Measurements from ENCODE around the gene CEP112. TPM values are rescaled to one million over a fixed set of nuclear protein-coding genes. Genes with fewer than 3 reads are reported as not detected.

CEP112 gene
- polyA plus RNA-seq, 1 donor from 2014 or later, result 6.0 TPM

DNA sequence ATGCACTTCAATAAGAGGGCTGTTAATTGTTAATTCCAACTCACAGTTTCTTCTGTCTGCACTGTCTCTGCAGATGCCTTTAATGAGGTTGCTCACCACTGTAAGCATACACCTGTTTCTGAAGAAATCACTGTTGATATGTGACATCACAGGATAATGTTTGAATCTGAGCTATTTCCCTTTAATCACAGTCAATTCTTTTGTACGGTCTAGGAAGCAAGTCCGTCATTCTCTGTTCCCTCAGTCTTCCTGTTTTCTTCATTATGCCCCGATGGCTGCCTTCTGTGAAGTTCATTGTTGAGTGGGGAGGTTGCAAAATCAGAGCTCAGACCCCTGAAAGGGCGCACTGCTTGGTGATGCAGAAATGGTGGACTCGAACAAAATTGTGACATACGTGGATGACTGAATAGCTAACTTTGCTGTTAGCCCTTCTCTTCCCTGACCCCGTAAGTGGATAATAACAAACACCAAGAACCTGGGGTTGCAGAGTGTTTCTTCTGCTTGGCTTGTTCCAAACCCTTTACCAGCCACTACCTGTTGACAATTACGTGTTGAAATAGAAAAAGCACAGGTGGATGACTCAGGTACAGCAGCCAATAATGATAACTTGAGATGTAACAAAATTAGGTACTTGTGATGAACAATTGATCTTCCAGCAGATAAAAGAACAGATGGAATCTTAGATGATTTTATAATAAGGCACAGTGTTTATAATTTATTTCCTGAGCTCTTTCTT, 558.6 kb downstream of the CEP112 start:
- no peak overlapping the region for H3K27ac ChIP-seq (ENCODE audit: low read length)
- H4K20me1 ChIP-seq (ENCODE audit: insufficient read depth), result no peaks in the 10 kb centered on the region
- no peaks in the 10 kb centered on the region for H3K79me2 ChIP-seq (replicated peaks; ENCODE audit: insufficient read depth, low read length)
- H3K9me3 ChIP-seq (ENCODE audit: low read length), result no peaks in the 10 kb centered on the region
- no peaks in the 10 kb centered on the region for H3K27me3 ChIP-seq (ENCODE audit: insufficient read depth, low read depth, low read length)
- no peak overlapping the region for H2AFZ ChIP-seq (ENCODE audit: low read depth, low read length)
- H3K9ac ChIP-seq (ENCODE audit: low read length), result no peak overlapping the region
- H3K4me3 ChIP-seq (ENCODE audit: low read length), result no peak overlapping the region
- H3K4me2 ChIP-seq (ENCODE audit: low read length), result no peak overlapping the region
- H3F3A ChIP-seq (ENCODE audit: insufficient read depth, low read length, poor library complexity, severe bottlenecking), result no peaks in the 10 kb centered on the region
- no peaks in the 10 kb centered on the region for H3K36me3 ChIP-seq (ENCODE audit: insufficient read depth, low read length)
- TF ChIP-seq, protein P1, sequence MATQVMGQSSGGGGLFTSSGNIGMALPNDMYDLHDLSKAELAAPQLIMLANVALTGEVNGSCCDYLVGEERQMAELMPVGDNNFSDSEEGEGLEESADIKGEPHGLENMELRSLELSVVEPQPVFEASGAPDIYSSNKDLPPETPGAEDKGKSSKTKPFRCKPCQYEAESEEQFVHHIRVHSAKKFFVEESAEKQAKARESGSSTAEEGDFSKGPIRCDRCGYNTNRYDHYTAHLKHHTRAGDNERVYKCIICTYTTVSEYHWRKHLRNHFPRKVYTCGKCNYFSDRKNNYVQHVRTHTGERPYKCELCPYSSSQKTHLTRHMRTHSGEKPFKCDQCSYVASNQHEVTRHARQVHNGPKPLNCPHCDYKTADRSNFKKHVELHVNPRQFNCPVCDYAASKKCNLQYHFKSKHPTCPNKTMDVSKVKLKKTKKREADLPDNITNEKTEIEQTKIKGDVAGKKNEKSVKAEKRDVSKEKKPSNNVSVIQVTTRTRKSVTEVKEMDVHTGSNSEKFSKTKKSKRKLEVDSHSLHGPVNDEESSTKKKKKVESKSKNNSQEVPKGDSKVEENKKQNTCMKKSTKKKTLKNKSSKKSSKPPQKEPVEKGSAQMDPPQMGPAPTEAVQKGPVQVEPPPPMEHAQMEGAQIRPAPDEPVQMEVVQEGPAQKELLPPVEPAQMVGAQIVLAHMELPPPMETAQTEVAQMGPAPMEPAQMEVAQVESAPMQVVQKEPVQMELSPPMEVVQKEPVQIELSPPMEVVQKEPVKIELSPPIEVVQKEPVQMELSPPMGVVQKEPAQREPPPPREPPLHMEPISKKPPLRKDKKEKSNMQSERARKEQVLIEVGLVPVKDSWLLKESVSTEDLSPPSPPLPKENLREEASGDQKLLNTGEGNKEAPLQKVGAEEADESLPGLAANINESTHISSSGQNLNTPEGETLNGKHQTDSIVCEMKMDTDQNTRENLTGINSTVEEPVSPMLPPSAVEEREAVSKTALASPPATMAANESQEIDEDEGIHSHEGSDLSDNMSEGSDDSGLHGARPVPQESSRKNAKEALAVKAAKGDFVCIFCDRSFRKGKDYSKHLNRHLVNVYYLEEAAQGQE (IDR thresholded peaks at IDR 0.05; ENCODE audit: borderline replicate concordance), result no peak
- TF ChIP-seq SMC3 (conservative IDR thresholded peaks at IDR 0.05; ENCODE audit: poor library complexity) (no peak), MXI1 (conservative IDR thresholded peaks at IDR 0.05; ENCODE audit: poor library complexity, severe bottlenecking) (no peak), POLR2AphosphoS5 (IDR thresholded peaks at IDR 0.05) (no peak), RAD21 (conservative IDR thresholded peaks at IDR 0.05) (no peak), EZH2 (IDR thresholded peaks at IDR 0.05; ENCODE audit: borderline replicate concordance, insufficient read depth, low read length, poor library complexity, severe bottlenecking) (no peak)
- TF ChIP-seq, protein P2, sequence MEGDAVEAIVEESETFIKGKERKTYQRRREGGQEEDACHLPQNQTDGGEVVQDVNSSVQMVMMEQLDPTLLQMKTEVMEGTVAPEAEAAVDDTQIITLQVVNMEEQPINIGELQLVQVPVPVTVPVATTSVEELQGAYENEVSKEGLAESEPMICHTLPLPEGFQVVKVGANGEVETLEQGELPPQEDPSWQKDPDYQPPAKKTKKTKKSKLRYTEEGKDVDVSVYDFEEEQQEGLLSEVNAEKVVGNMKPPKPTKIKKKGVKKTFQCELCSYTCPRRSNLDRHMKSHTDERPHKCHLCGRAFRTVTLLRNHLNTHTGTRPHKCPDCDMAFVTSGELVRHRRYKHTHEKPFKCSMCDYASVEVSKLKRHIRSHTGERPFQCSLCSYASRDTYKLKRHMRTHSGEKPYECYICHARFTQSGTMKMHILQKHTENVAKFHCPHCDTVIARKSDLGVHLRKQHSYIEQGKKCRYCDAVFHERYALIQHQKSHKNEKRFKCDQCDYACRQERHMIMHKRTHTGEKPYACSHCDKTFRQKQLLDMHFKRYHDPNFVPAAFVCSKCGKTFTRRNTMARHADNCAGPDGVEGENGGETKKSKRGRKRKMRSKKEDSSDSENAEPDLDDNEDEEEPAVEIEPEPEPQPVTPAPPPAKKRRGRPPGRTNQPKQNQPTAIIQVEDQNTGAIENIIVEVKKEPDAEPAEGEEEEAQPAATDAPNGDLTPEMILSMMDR (IDR thresholded peaks at IDR 0.05; ENCODE audit: poor library complexity, severe bottlenecking), result no peak
- H3K9me2 ChIP-seq (ENCODE audit: insufficient read depth, low read length), result no peaks in the 10 kb centered on the region

DNA sequence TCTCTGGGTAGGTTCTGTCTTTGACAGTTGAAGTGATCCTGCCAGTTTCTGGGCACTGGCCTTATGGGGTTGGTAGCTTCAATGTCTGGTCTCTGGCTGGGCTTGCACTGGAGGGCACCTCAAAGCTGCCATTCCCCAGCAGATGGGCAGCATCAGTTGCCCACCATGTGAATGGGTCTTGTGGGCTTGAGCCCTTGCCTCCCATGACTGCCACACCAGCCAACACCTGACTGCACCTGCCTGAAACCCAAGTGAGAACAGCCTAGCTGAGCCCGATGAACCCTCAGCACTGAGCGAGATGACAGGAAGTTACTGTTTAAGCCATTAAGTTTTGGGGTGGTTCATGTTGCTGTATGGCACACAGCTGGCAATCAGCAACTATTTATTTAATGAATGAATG, 561.4 kb downstream of the CEP112 start:
- no peak for TF ChIP-seq MXI1 (conservative IDR thresholded peaks at IDR 0.05; ENCODE audit: poor library complexity, severe bottlenecking)
- TF ChIP-seq RAD21 (conservative IDR thresholded peaks at IDR 0.05), result no peak
- TF ChIP-seq POLR2AphosphoS5 (IDR thresholded peaks at IDR 0.05), result no peak
- TF ChIP-seq SMC3 (conservative IDR thresholded peaks at IDR 0.05; ENCODE audit: poor library complexity), result no peak
- TF ChIP-seq TAF1 (IDR thresholded peaks at IDR 0.05; ENCODE audit: low read depth), result no peak
- TF ChIP-seq EZH2 (IDR thresholded peaks at IDR 0.05; ENCODE audit: borderline replicate concordance, insufficient read depth, low read length, poor library complexity, severe bottlenecking), result no peak
- TF ChIP-seq, protein P1 (IDR thresholded peaks at IDR 0.05; ENCODE audit: borderline replicate concordance), result no peak
- TF ChIP-seq EP300 (conservative IDR thresholded peaks at IDR 0.05; ENCODE audit: poor library complexity, severe bottlenecking), result no peak
- TF ChIP-seq, protein P2 (IDR thresholded peaks at IDR 0.05; ENCODE audit: poor library complexity, severe bottlenecking), result no peak
- H3K4me2 ChIP-seq (ENCODE audit: low read length), result no peak overlapping the region
- H3F3A ChIP-seq (ENCODE audit: insufficient read depth, low read length, poor library complexity, severe bottlenecking), result no peaks in the 10 kb centered on the region
- H3K27ac ChIP-seq (ENCODE audit: low read length), result no peak overlapping the region
- no peaks in the 10 kb centered on the region for H4K20me1 ChIP-seq (ENCODE audit: insufficient read depth)
- no peaks in the 10 kb centered on the region for H3K9me2 ChIP-seq (ENCODE audit: insufficient read depth, low read length)
- no peaks in the 10 kb centered on the region for H3K27me3 ChIP-seq (ENCODE audit: insufficient read depth, low read depth, low read length)
- no peaks in the 10 kb centered on the region for H3K9me3 ChIP-seq (ENCODE audit: low read length)
- no peaks in the 10 kb centered on the region for H3K79me2 ChIP-seq (replicated peaks; ENCODE audit: insufficient read depth, low read length)
- H2AFZ ChIP-seq (ENCODE audit: low read depth, low read length), result no peak overlapping the region
- H3K4me3 ChIP-seq (ENCODE audit: low read length), result no peak overlapping the region
- no peak overlapping the region for H3K9ac ChIP-seq (ENCODE audit: low read length)
- no peaks in the 10 kb centered on the region for H3K36me3 ChIP-seq (ENCODE audit: insufficient read depth, low read length)

Measured in neural cell (in vitro differentiated cells).